ENCODE results near the gene TMC1.
"Not testable (repeated sequence)": the region's sequence is repeated elsewhere in the genome, so short reads cannot be mapped to it uniquely, and the experiment has no call there.

The TMC1 gene

DNA sequence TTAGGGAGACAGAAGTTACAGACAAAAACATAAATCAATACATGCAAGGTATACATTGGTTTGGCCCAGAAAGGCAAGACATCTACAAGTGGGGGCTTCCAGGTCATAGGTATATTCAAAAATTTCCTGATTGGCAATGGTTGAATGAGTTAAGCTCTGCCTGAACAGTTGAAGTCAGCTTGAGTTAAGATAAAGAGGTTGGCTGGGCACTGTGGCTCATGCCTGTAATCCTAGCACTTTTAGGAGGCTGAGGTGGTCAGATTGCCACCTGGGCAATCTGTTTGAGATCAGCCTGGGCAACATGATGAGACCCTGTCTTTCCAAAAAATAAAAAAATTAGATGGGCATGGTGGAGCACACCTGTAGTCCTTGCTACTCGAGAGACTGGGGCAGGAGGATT is 16.3 kb downstream of the TMC1 start:
- TF ChIP-seq, protein P1, sequence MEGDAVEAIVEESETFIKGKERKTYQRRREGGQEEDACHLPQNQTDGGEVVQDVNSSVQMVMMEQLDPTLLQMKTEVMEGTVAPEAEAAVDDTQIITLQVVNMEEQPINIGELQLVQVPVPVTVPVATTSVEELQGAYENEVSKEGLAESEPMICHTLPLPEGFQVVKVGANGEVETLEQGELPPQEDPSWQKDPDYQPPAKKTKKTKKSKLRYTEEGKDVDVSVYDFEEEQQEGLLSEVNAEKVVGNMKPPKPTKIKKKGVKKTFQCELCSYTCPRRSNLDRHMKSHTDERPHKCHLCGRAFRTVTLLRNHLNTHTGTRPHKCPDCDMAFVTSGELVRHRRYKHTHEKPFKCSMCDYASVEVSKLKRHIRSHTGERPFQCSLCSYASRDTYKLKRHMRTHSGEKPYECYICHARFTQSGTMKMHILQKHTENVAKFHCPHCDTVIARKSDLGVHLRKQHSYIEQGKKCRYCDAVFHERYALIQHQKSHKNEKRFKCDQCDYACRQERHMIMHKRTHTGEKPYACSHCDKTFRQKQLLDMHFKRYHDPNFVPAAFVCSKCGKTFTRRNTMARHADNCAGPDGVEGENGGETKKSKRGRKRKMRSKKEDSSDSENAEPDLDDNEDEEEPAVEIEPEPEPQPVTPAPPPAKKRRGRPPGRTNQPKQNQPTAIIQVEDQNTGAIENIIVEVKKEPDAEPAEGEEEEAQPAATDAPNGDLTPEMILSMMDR (IDR thresholded peaks at IDR 0.05; ENCODE audit: borderline replicate concordance, control extremely low read depth, extremely low read depth, insufficient read depth, missing control alignments) = no peak
- in situ Hi-C loops (cut with MboI; ENCODE audit: low sequenced_read_pairs, unreplicated experiment) = no loop called here
- DNase-seq (ENCODE audit: low spot score) = no peak

- DNase-seq (ENCODE audit: low spot score) = no peak
- TF ChIP-seq, protein P1 (IDR thresholded peaks at IDR 0.05; ENCODE audit: borderline replicate concordance, control extremely low read depth, extremely low read depth, insufficient read depth, missing control alignments) = no peak
- in situ Hi-C loops (cut with MboI; ENCODE audit: low sequenced_read_pairs, unreplicated experiment) = no loop called here
Observed at GRCh38 chr9:72538921-72539702, 17.7 kb downstream of the TMC1 start.

- in situ Hi-C loops (cut with MboI; ENCODE audit: low sequenced_read_pairs, unreplicated experiment) = no loop called here
- no peak for DNase-seq (ENCODE audit: low spot score)
Observed at GRCh38 chr9:72539824-72540347, 18.5 kb downstream of the TMC1 start.

GRCh38 chr9:72540348-72540873 is 19.0 kb downstream of the TMC1 start:
- DNase-seq (ENCODE audit: low spot score) = no peak

More at GRCh38 chr9:72539824-72540347, 18.5 kb downstream of the TMC1 start:
- TF ChIP-seq, protein P1 (IDR thresholded peaks at IDR 0.05; ENCODE audit: borderline replicate concordance, control extremely low read depth, extremely low read depth, insufficient read depth, missing control alignments) = no peak

DNA sequence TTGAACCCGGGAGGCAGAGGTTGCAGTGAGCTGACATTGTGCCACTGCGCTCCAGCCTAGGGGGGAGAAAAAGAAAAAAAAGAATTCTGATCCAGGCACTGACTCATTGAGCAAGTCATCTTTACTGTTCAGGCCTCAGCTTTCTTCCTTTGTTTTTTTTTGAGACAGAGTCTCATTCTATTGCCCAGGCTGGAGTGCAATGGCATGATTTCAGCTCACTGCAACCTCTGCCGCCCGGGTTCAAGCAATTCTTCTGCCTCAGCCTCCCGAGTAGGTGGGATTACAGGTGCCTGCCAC is 21.1 kb downstream of the TMC1 start:
- DNase-seq (ENCODE audit: low spot score); in situ Hi-C loops (cut with MboI; ENCODE audit: low sequenced_read_pairs, unreplicated experiment): not testable (repeated sequence)

More at GRCh38 chr9:72540348-72540873, 19.0 kb downstream of the TMC1 start:
- TF ChIP-seq, protein P1 (IDR thresholded peaks at IDR 0.05; ENCODE audit: borderline replicate concordance, control extremely low read depth, extremely low read depth, insufficient read depth, missing control alignments) = no peak
- in situ Hi-C loops (cut with MboI; ENCODE audit: low sequenced_read_pairs, unreplicated experiment) = no loop called here

DNA sequence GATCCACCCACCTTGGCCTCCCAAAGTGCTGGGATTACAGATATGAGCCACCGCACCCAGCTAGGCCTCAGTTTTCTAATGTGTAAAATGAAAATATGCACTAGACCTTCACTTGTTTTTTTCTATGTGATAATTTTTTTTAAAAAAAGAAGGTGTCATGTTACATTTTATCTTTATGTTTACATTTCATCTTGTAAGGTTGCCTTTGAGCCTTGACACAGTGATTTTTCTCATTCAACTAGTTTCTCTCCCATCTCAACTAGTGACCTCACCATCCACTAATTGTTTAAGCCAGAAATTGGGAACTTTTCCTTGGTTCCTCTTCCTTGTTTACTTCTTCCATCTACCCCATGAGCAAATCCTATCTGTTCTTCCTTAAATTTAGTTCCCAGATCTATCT is 21.5 kb downstream of the TMC1 start:
- TF ChIP-seq, protein P1 (IDR thresholded peaks at IDR 0.05; ENCODE audit: borderline replicate concordance, control extremely low read depth, extremely low read depth, insufficient read depth, missing control alignments) = no peak

GRCh38 chr9:72551306-72551705 is 29.9 kb downstream of the TMC1 start:
- TF ChIP-seq, protein P1 (IDR thresholded peaks at IDR 0.05; ENCODE audit: borderline replicate concordance, control extremely low read depth, extremely low read depth, insufficient read depth, missing control alignments) = no peak
- no peak for DNase-seq (ENCODE audit: low spot score)
- in situ Hi-C loops (cut with MboI; ENCODE audit: low sequenced_read_pairs, unreplicated experiment) = no loop called here

More for the DNA sequence above, 21.5 kb downstream of the TMC1 start:
- in situ Hi-C loops (cut with MboI; ENCODE audit: low sequenced_read_pairs, unreplicated experiment) = no loop called here
- no peak for DNase-seq (ENCODE audit: low spot score)

Data from GM13976 (cell line).